Inflammatory macrophage (primary cell): ENCODE results near the gene SH3BP4.

Source experiments
- DNase-seq, 2 donors: peaks; one replicate each; pipeline ENCODE4 v3.0.0-alpha.2; 2020 to 2022

SH3BP4 gene

GRCh38 chr2:234949762-234950434 lies 1.9 kb upstream of the SH3BP4 start:
- DNase-seq = no peak

- DNase-seq = no peak
These were observed 1.4 kb upstream of the SH3BP4 start for GRCh38 chr2:234950435-234950729.

DNA sequence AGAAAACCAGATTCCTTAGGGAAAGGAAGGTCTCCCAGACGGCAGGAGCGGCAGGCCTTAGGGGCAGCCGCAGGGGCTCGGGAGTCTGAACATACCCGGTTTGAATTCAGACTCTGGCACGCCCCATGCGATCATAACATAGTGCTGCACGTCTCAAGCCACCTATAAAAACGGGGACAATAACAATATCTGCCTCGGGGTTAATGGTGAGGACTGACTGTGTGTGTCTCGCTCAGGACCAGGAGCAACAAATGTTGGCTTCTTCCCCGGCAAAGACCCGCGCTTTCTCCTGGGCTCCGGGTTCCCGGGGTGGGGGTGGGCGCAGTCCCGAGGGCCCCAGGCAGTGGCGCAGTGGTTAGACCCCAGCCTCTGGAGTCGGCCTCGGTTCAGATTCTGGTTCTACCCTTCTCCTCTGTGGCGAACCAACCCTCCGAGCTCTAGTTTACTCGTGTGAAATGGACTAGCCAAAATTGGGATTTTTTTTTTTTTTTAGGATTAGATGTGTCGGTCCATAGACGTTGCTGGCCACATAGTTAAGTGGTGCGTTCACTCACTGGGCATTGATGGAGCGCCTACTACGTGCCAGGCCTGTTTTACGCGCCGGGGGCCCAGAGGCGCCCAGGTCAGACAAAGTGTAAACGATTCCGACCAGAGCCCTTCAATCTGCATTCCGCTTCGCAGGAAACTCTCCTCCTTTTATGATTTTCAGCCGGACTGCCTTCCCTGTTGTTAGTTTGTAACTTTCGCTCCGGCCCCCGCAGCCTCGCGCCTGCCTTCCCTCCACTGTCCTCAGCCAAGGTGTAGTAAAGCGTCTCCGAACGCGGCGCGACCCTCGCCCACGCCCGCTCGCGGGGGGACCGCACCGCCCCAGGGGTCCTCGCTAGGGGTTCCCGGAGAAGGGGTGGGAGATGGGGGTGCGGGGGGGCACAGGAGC lies 820 bp upstream of the SH3BP4 start:
- DNase-seq = no peak

GRCh38 chr2:234952270-234953115 lies 676 bp downstream of the SH3BP4 start:
- peak; percentile 9 to 22 for DNase-seq

DNA sequence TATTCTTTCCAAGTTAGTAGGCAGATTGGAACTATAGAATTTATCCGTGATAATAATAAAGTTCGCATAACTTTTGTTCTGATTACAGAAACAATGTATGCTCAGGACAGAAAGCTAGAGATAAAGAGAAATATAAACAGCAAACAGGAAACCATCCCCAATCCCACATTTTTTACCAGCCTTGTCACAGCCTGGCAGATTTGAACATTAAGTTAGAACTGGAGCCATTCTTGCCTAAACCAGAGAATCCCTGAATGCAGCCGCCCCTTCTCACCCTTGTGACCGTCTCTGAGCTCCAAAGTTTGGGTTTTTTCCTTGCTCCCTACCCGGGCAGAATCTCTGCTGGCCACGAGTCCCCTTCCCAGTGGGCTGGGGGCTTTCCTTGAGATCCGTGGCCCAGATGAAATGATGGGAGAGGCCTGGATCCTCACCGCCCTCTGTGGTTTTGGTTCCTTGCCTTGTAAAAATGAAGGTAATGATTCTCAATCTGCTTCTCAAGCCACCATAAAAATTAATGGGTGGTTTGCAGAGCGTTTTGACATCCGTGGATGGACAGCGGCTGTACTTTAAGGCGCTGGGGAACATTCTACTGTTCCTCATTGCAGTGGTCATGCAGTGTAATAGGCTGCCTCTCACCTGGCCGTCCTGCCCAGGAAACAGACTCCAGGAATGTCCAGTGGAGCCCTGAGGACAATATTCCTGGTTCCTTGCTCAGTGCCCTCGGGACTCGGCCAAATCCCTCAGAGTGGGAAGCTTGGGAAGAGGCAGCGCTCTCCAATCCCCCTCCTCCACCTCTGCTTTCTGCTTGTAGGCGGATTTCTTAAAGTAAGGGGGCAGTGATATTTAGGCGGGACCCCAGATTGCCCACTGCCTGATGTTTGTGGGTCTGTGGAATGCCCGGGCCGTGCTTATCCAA lies 1.6 kb downstream of the SH3BP4 start:
- no peak for DNase-seq

DNA sequence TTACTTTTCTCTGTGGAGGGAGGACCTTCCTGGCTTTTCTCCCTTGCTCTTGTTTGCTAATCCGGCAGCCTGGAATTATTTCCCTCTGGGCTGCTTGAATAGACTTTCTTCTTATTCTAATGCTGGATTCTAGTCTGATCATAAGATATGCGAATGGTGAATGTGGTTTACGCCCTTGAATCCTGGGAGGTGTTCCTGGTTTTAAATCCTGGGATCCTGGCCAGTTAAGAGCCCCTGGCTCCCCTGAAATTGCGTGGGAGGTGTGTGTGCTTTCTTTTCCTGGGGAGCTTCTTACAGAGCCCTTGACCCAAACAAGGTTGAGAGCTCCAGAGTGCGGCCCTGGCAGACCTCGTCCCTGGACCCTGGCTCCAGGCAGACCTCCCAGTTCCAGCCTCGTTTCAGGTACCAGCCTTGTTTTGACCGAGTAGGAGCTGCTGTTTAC lies 2.8 kb downstream of the SH3BP4 start:
- DNase-seq = no peak

GRCh38 chr2:234955091-234955591 lies 3.3 kb downstream of the SH3BP4 start:
- DNase-seq = no peak

GRCh38 chr2:234955971-234956509 lies 4.2 kb downstream of the SH3BP4 start:
- DNase-seq = no peak

GRCh38 chr2:234957834-234958135 lies 6.0 kb downstream of the SH3BP4 start:
- DNase-seq = no peak

GRCh38 chr2:234958311-234958710 lies 6.5 kb downstream of the SH3BP4 start:
- no peak for DNase-seq

DNA sequence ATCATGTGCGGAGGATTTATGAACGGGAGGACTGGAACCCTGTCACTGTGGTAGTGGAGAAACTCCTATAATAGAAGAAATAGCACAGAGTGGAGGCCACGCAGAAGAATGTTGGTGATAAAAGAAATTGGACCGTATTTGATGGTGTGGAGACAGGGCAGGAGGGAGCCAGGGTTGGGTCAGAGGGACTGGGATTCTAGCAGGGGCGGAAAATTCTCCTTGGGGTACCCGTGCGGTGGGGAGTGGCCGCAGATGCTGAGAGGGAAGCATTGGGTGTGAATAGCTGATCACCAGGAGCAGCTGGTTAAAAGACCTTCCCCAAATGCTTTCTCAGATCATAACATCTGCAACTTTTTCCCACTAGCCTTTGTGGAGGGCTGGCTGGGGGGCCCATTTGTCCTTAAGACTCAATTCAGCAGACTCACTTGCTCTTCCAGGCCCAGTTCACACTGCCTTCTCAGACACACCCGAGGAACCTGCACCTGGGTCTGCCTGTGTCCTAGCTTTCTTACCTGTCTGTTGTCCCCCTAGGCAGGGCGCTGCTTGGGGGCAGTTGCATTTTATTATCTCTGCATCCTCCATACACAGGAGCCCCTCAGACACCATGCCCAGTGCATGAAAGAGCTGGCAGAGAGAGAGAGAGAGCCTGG lies 7.1 kb downstream of the SH3BP4 start:
- DNase-seq = no peak

DNA sequence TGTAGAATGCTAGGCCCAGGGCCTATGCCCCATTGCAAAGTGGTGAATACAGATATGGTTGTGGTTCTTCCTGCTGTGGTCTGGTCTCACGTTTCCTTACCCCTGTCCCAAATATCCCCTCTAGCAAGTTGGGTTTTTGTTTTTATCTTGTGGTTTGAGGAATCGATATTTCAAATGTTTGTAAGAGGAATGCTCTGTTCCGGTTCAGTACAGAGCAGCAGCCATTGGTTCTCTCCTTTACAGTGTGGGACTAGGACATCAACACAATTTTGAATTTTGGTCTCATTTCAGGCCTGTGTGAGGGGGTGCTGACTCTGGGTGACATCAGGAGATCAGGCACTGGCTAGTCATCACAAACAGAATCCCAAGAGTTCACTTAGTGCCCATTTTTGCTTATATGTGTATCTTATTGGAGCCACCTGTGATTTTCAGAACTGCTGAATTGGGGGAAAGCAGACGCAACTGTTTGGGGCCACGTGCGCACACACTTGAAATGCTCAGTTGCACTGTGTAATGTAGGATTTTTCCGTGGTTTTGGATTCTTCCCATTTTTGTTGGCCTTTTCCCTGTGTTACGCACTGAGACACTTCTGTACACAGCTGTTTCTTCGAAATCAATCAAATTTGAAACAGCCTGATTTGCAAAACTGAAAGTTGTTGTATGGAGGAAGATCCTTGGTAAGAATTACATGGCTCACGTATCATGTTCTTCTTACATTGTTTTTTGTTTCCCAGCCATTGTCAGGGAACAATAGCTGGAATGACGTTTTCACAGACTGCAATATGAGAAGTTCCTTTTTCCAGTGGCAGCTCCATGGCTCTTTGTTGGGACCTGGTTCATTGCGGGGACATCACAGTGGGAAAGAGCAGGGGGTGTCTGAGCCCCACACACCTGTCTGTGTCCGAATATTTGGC lies 8.6 kb downstream of the SH3BP4 start:
- no peak for DNase-seq

DNA sequence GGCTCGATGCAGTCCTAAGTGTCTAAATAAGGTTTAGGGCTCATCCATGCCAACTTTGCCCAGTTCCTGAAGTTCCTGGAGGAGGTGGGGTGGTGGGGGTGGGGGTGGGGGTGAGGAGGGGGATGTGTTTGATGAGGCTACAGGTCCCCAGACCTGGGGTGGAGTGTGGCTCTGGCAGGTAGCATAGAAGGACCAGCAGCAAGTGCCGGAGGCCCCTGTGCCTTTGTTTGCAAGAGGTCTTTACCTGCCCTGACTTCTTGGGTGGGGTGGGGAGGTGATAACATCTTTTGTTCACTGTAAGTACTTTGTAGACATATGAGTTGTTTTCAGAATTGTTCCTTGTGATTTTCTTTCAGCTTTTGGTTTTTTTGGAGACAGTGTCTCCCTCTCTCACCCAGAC lies 10.0 kb downstream of the SH3BP4 start:
- no peak for DNase-seq

DNA sequence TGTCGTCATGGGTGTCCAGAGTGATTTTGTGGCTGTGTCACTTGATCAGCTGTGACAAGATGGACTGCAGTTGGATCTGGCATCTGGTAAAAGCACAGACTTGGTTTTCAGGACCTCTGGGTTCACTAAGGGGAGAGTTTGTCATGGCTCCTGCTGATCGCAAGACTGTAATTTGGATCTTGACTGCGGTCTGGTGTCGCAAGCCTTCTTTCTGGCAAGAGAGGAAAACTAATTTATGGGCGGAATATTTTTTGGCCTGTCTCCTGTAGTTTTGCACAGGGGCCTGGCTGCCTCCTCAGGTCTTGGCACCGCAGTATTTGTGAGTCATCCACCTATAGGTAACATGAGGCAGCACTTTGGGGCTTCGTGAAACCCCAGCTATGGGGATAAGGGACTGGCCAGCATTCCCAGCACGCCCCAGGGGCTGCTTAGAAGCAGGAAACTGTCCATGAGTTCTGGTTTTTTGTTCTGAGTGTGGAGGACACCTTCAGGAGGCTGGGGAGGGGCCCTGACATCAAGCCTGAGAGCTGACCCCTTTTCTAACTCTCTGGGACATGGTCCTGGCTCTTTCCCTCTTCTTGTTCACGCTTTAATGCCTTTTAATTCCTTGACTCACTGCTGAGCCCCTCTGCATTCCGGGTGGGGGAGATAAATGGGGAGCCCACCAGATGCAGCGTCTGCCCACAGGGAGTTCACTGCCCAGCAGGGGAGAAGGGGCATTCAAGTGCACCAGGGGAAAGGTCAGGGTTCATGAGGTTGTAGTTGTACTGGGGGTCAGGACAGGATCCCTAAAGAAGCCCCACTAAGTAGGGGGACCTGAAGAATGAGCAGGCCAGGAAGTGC lies 12.2 kb downstream of the SH3BP4 start:
- no peak for DNase-seq

- no peak for DNase-seq
These were observed 13.0 kb downstream of the SH3BP4 start for GRCh38 chr2:234964631-234965461.

DNA sequence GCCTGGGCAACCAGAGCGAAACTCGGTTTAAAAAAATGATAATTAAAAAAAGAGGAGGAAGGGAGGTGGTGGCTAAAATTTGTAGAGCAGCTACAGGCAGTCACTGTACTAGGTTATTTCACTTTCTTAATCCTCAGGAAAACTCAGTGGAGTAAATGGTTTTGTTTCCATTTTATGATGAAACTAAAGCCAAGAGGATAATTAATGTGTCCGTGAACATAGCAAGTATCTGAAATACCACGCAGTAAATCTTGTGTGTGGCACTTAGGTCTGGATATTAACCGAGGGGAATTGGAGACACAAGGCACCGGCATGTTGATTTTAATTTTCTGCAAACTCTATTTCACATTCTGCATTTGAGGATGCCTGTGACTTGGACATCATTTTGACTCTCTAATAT lies 14.5 kb downstream of the SH3BP4 start:
- DNase-seq = no peak

- no peak for DNase-seq
These were observed 15.5 kb downstream of the SH3BP4 start for GRCh38 chr2:234967201-234967869.

DNA sequence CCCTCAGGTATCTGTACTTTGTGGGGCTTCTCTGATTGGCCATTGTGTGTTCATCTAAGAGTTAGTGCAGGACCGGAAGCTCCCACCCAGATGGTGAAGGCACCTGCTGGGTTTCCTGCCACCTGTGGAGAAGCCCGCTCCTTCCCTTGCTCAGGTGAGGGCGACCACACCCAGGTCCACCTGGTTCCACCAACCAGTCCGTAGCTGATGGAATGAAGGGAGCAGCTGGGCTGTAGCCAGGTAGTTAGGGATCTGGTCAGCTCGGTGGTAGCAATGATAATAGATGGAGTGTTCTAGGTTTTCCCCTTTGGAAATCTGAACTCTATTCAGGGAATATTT lies 16.0 kb downstream of the SH3BP4 start:
- no peak for DNase-seq
